Effector CD8-positive, alpha-beta T cell (primary cell): ENCODE data around the gene NUP50.
"Not testable (repeated sequence)": the region's sequence is repeated elsewhere in the genome, so short reads cannot be mapped to it uniquely, and the experiment has no call there.

Source experiments
- DNase-seq: peaks from one replicate; lab custom pipeline; 2025; lab: John Stamatoyannopoulos, UW

Gene NUP50

DNA sequence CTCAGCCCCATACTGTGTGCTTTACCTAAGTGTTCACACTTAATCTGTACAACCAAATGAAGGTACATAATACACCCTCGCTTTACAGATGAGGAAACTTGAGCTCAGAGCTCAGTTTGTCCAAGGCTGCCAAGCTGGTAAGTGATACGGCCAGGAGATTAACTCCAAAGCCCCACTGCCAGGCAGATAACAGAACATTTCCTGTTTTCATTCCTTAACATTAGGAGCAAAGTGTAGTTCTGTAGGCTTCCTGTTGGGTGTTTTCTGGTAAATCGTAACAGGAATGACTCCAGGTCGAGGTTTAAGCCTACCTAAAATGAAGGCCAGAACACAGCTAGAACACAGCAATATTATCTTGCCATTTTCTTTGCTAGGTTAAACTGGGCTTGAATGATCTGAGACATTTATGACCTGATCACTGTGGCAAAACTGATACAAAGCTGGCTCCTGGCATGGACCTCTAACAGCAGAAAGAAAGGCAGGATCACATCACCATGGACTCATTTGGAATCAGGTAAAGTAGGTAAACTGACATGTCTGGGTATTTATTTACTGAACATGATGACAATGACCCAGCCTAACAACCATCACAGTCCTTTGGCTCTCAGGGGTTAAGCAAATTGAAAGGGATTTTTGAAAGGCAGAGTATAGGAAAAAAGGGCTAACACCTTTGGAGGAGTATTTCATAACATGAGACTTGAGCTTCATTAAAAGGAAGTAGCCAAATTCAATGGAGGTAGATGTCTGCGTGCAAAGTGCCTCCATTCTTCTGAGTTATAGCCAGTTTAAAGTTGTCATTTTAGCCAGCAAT is 3.9 kb upstream of the NUP50 start:
- no peak for DNase-seq

DNA sequence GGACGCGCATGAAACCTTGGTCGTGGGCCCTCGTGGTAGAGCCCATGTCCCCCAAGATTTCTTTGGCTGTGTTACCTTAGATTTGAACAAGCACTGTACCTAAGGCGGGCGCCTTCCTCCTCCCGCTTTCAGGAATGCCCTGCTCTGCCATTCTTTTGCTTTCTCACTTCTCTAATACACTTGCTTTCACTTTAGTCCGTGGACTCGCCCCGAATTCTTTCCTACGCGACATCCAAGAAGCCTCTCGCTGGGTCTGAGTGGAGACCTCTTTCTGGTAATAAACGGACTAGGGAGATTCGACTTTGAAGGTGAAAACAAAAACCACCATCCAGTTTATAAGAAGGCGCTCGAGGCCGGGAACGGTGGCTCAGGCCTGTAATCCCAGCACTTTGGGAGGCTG is 1.2 kb upstream of the NUP50 start:
- no peak for DNase-seq

DNA sequence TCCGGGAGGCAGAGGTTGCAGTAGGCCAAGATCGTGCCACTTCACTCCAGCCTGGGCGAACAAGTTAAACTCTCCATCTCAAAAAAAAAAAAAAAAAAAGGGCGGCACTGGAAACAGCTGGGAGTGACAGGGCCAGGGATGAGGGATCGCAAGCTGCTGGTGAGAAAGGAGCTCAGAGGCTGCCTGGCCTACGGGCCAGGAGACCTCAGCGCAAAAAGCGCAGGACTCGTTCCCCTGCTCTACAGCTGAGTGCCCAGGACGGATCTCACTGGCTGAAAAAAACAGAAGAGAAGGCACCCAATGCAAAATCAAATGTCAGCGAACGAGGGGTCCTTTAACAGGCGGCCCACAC is 650 bp upstream of the NUP50 start:
- DNase-seq, result no peak

DNA sequence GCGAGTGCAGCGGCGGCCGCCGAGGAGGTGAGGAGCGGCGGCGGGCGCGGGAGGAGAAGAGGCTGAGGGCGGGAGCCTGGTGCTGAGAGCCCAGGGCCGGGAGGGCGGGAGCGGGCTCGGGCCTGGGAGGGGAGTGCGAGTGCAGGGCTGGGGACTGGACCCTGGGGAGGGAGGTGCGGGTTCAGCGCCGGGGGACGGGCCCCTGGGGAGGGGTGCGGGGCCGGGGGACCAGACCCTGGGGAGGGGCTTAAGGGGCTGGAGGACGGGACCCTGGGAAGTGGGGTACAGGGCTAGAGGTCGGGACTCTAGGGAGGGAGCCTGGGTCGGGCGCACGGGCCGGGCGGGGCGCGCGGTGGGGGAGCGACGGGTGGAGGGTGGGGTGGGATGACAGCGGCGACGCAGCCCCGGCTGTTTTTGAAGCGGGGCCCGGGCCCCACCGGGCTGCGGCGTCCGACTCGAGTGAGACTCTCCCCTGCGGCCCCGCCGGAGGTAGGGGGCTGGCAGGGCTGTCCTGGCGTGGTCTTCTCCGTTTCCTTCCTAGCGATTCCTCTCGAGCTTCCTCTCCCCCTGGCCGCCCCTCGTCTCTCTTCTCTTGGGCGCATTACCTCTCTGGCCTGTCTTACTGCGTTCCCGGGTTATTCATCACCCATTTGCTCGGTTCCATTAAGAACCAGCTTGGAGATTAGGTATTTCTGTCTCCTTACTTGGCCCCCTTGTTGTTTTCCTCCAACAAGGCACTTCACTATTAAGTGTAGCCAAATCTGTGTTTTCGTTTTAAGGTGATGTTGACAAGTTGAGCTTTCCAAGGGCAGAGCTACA is 754 bp downstream of the NUP50 start:
- peak; percentile 23 for DNase-seq

DNA sequence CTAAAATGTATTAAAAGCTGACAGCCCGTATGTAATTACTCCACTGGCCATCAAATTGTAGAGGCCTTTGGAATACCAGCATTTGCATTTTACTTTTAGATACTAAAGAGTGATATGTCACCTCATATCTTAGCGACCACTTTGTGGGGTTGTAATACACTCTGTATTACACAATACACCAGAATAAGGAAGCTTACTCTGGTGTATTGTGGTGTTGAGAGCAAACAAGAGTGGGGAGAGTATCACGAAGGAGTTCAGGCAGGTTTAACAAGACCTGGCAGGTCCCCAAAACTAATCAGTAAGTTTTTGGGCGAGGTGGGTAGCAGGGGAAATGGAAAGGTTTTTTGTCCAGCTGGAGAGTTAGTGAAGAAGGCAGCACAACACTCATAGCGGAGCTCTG is 3.2 kb downstream of the NUP50 start:
- no peak for DNase-seq

DNA sequence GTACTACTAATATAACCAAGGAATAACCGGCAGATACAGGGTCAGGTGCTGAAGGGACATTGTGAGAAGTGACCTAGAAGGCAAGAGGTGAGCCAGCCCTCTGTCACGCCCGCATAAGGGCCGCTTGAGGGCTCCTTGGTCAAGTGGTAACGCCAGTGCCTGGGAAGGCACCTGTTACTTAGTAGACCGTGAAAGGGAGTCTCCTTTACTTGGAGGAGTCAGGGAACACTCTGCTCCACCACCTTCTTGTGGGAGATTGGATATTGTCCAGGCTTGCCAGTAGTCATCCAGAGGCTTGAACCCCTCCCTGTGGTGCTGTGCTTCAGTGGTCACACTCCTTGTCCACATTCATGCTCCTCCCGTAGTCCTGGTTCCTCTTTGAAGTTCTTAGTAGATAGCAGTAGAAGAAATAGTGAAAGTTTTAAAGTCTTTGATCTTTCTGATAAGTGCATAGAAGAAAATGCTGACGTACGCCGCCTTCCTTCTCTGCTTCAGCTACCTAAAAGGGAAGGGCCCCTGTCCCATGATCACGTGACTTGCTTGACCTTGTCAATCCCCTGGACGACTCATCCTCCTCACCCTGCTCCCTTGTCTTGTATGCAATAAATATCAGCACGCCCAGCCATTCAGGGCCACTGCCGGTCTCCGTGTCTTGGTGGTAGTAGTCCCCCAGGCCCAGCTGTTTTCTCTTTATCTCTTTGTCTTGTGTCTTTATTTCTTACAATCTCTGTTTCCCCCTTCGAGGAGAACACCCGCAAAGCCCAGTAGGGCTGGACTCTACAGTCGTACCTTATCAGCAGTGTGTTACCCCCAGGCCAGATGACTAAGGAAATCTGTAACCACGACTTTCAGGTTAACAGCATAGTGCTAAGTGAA is 6.1 kb downstream of the NUP50 start:
- DNase-seq, result no peak

DNA sequence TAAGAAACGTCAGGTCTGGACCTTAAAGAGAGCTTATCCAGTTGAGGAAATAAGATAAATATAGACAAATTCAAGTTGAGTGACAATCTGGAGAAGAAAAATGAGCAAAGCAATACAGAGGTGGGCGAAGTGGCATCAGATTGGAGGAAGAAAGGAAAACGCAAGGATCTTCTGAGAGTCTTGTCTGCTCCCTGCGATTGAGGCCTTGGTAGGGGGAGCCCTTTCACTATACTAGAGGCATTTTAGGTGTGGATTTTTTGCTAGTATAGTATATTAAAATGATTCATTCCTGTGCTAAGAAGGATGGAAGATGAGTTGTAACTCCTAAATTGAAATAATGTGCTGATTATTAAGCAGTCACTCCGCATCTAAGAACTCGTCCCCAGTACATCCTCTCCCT is 8.1 kb downstream of the NUP50 start:
- DNase-seq, result no peak

DNA sequence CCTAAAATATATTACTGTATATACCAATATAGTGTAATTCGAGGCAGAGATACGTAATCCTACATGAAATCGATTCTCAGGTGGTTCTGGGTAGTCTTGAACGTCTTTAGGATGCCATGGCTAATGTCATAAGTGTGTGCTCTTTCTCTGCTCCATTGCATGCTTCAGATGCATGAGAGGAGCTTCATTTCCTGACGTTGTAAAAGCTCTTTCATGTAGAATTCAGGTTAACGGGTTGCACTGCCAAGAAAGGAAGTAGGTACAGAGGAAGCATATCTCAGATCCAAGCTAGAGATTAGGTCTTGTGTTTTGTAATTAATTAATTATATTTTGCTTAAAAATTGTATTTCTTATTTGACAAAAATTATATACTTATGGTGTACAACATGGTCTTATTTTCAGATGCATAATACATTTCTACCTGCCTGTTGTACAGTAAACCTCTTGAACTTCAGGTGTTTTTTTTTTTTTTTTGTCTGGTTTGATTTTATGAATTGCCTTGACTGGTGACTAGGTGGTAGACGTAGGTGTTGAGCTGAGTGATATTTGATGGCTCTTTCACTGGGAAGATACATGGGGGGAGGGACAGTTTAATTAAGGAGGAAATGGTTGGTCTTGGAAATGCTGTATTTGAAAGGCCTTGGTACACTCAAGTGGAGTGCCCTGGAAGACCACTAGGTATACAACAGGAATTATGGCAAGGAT is 9.3 kb downstream of the NUP50 start:
- no peak for DNase-seq

DNA sequence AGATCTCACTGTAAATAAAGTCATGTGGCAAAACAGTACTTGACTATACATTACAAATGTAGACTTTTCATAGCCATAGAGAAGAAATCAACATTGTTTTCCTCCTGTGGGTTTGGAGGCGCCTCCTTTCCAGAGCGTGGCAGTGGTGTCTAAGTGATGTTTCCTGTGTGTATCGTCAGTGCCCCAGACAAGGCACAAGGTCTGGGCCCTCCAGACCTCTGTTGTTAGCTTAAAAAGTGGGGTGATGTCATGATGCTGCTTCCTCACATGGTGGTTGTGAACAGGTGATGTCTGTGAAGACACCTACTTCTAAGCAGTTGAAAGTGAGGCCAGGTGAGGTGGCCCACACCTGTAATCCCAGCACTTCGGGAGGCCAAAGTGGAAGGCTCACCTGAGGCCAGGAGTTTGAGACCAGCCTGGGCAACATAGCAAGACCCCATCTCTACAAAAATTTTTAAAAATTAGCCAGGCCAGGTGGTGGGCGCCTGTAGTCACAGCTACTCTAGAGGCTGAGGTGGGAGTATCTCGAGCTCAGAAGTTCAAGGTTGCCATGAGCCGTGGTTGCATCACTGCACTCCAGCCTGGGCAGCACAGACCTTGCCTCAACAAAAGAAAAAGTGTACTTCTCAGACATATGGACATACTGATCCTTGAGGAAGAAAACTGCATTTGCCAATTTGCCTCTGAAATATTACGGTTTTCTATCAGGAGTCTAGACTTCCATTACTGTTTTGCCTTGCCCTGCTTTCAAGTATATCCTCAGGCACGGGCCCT is 15.7 kb downstream of the NUP50 start:
- DNase-seq, result no peak

DNA sequence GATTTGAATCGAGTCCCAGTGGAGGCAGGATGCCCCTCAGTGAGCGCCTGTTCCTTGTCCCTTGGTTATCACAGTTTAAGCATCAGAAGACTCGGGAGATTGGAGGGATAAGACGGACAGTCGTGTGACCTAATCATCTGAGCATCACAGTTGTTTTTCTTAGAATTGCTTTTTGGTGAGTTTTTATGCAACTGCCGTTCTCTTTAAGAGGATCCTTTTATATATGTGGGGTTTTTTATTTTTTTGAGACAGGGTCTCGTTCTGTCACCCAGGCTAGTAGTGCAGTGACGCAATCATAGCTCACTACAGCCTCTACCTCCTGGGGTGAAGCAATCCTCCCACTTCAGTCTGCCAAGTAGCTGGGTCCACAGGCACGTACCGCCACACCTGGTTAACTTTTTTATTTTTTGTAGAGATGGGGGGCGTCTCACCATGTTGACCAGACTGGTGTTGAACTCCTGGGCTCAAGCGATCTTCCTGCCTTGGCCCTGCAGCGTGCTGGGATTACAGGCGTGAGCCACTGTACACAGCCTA is 16.5 kb downstream of the NUP50 start:
- no peak for DNase-seq

DNA sequence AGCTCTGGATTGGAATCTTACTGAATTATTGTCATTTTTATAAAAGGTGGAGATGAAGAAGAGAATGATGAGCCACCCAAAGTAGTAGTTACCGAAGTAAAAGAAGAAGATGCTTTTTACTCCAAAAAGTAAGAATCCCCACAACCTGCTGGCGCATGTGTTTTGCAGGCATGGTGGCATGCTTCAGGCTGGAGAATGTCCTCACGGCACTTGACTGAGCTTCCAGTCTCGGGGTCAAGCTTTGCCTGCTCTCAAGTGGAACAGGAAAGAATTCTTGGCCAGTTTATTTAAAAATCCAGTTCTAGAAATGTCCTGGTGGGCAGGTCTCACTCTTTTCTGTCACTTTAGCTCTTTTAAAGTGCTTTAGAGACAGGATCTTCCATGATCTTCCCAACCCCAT is 17.5 kb downstream of the NUP50 start:
- no peak for DNase-seq

DNA sequence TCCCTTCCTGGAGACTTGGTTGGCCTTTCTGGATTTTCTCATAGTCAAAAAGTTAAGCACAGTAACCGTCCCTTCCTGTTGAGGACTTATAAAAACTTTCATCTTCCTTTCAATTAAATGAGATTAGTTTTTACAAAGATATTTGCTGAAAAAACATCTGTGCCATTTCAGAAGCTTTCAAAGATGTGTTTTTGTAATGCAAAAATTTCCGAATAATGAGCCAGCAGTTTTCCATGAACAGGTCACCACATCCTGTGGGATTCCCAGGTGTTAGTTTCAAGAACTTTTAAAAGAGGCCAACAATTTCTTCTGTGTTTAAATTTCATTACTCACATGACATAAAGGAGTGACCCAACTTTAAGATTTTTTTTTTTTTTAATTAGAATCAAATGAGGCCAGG is 18.0 kb downstream of the NUP50 start:
- DNase-seq, result no peak

DNA sequence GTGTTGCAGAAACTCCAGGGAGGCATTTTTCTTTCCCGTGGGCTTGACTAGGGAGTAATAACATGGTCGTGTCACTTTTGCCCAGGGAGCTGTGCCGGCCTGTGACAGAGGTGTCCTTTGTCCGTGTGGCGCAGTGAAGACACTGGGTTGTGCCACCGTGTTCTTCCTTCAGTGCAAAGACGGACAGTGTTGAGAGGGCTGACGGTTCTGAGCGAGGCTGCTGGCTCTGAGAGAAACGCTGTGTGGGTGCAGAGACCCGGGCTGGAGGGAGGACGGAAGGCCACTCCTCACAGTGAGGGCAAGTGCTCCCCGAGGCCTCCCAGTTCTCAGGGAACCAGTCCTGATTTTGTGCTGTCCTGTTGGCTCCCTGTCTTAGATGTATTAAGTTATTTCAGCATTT is 20.2 kb downstream of the NUP50 start:
- no peak for DNase-seq

DNA sequence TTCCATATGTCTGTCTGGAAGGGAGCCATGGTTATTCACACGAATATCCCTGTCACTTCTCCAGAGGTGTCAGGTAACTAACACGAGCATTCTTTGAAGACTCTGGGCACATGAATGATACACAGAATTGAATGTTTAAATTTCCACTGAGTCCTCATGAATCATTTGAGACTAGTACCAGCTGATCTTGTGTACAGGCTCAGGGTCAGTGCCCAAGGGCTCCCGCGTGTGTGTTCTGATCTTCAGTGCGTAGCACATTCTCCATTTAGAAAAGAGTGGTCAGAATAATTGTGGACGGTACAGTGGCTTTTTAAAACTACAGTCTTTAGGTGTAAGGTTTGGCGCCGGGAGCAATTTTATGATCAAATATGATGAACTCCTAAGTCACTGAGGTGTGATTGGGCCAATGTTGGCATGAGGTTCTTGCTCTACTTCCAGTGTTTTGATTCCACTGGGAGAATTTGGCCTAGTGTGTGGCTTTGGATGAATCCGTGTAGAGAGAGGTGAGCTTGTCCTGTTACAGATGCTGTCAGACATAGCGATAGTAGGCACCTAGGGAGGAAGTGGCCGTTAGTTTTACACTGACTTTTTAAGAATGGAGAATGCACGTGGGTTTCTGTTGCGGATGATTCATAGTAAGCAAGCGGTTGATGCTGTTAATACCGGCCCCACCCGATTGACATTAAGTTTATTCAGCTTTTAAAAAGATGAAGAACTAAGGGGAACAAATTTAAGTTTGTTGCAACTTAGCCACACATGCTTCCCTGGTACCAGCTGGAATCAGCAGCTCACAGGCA is 22.2 kb downstream of the NUP50 start:
- no peak for DNase-seq

DNA sequence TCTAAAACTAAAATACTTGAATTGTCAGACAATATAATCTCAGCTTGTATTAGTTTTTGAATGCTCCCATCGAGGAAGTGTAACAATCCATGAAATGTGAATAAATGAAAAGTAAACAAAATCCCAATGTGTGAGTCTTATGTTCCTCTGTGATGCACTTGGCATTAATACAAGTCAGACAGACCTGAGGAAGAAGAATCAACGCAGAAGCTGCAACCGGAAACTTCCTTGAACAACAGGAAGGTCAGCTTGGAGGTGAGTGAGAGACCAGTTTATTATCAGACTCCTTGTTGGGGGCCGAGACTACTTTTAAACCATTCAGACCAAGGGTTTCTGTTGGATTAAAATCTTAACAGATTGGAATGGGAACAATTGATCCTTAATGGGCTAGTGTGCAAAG is 24.2 kb downstream of the NUP50 start:
- DNase-seq, result no peak

DNA sequence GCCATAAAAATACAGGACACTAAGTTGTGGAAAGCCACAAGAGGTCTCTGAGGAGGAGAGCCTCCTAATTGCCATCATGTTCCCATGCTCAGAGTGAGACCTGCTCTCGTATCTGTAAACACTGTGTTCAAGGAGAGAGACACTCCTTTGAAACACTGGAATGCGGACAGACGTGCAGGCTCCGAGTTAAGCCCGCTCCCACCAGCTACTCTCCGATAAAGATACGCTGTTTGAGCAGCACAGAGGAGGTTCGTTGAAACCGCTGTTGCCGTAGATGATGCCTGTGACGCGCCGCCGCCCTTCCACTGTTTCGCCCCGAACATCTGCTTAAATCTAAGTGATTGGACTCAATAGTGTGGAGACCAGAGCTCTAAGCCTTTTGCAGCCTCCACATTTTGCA is 25.1 kb downstream of the NUP50 start:
- no peak for DNase-seq

DNA sequence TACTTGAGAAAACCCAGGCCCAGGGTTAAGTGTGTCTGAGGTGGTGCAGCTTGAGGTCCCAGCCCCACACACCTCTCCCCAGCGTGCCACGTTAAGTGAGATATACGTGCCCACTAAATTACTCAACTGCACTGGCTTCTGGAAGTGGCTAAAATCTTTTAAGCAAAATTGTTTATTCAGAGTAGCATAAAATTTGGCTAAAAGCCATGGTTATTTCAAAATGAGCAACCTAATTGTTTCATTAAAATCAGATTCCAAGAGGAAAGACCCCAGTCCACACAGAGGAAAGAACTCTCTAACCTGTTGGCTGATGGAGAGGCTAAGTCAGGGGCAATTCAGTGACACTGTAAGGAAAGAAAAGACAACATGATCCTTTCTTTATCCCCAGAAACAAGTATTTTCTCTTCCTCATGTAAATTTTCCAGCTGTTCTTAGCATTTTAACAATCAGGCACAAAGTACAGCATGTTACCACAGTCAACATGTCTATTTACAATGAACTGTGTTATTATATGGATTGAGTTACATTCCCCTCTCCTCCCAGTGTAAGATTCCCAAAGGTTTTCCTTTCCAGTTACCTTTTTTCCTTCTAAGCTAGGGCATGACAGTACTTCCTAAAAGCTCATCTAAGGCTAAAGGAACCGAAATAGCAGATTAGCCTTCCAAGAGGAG is 26.6 kb downstream of the NUP50 start:
- no peak for DNase-seq

DNA sequence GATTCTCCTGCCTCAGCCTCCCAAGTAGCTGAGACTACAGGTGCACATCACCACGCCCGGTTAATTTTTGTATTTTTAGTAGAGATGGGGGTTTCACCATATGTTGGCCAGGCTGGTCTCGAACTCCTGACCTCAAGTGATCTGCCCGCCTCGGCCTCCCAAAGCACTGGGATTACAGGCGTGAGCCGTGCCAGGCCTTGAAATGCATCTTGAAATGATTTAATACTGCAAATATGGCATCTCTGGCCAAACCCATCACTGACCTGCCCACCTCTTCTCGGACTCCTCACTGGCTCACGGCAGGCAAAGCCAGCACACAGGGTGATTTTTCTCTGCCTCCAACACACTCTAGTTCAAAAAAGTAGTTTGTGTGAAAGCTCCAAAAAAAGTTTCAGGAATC is 28.0 kb downstream of the NUP50 start:
- DNase-seq, result not testable (repeated sequence)

DNA sequence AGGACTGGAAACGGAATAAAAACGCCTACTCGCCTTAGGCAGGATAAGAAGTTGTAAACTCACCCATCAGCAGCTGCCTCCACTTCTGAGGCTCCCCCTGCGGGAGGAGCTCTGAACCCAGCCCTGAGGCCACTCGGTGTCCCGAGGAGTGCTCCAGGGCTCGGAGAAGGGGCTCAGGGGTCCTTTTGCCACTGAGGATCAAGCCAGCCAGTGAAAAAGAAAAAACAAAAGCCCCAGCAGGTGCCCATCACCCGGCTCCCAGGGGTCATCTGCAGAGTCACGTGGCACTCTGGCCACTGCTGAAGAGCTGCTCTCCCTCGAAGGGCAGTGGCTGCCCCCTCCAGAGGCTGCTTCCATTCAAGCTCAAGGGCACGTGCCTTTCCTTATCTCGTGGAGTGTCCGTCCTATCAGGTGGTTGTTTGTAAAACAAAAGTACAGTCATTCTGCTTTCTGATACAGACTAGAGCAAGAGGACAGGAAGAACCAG is 29.0 kb downstream of the NUP50 start:
- no peak for DNase-seq
